GM19238 (cell line): ENCODE results near the gene HAPLN3.
A peak's percentile ranks its signal among the peaks of the same experiment; 100 is the strongest.
"Not testable (repeated sequence)": the region's sequence is repeated elsewhere in the genome, so short reads cannot be mapped to it uniquely, and the experiment has no call there.

Experiments used
- DNase-seq: peaks from one replicate; pipeline ENCODE4 v3.0.0; 2011; ENCODE audit warnings: low spot score; ENCODE audit not compliant: insufficient read length

HAPLN3 gene

GRCh38 chr15:88894819-88895767 is at the start of gene HAPLN3:
Gene HAPLN3 (minus strand): TSS chr15:88895544. CDS start chr15:88887298, 8,246 bp downstream.
- peak; percentile 62 for DNase-seq

GRCh38 chr15:88940110-88940675 is 44.8 kb upstream of the HAPLN3 start:
- no peak for DNase-seq

- DNase-seq, result no peak
Observed at GRCh38 chr15:88939486-88939806, 44.1 kb upstream of the HAPLN3 start.

- DNase-seq, result no peak
Observed at GRCh38 chr15:88938802-88939485, 43.6 kb upstream of the HAPLN3 start.

GRCh38 chr15:88934449-88934848 is 39.1 kb upstream of the HAPLN3 start:
- not testable (repeated sequence) for DNase-seq

GRCh38 chr15:88932875-88933330 is 37.6 kb upstream of the HAPLN3 start:
- no peak for DNase-seq

- DNase-seq, result no peak
Observed at GRCh38 chr15:88932271-88932874, 37.0 kb upstream of the HAPLN3 start.

- no peak for DNase-seq
Observed at GRCh38 chr15:88930579-88930978, 35.2 kb upstream of the HAPLN3 start.

- not testable (repeated sequence) for DNase-seq
Observed at GRCh38 chr15:88929358-88930098, 34.2 kb upstream of the HAPLN3 start.

GRCh38 chr15:88928192-88928591 is 32.8 kb upstream of the HAPLN3 start:
- not testable (repeated sequence) for DNase-seq

- not testable (repeated sequence) for DNase-seq
Observed at GRCh38 chr15:88925648-88926047, 30.3 kb upstream of the HAPLN3 start.

- DNase-seq, result not testable (repeated sequence)
Observed at GRCh38 chr15:88920892-88921435, 25.6 kb upstream of the HAPLN3 start.

GRCh38 chr15:88920186-88920891 is 25.0 kb upstream of the HAPLN3 start:
- DNase-seq, result no peak

GRCh38 chr15:88918738-88919137 is 23.4 kb upstream of the HAPLN3 start:
- no peak for DNase-seq

- DNase-seq, result no peak
Observed at GRCh38 chr15:88917760-88918159, 22.4 kb upstream of the HAPLN3 start.

- no peak for DNase-seq
Observed at GRCh38 chr15:88915354-88915753, 20.0 kb upstream of the HAPLN3 start.

- no peak for DNase-seq
Observed at GRCh38 chr15:88913850-88914169, 18.5 kb upstream of the HAPLN3 start.

- DNase-seq, result peak; percentile 58
Observed at GRCh38 chr15:88913017-88913849, 17.9 kb upstream of the HAPLN3 start, which contains the start of gene MFGE8. Gene MFGE8 (minus strand): TSS chr15:88913379. CDS start chr15:88913319, 60 bp downstream.

GRCh38 chr15:88912500-88912921 is 17.2 kb upstream of the HAPLN3 start:
- DNase-seq, result no peak
